ENCODE results near the gene RDH8. TPM values are rescaled to one million over a fixed set of nuclear protein-coding genes. Genes with fewer than 3 reads are reported as not detected.

RDH8 gene
- total RNA-seq, 1 donor from 2014 or later, result not detected

- Histone ChIP-seq H3K36me3 (peaks cover 4% of the 10 kb centered on the region), H3K4me3 (no peak overlapping the region), H3K9me3 (no peaks in the 10 kb centered on the region), H3K27ac (peak overlapping the region; percentile 46), H3K27me3 (ENCODE audit: low read depth) (peaks cover 11% of the 10 kb centered on the region), H3K4me1 (peaks cover 6% of the 10 kb centered on the region)
- DNase-seq, result no peak
- TF ChIP-seq CTCF (IDR thresholded peaks at IDR 0.05), result no peak
- intact Hi-C loops (cut with DNase I), result no loop called here
- ATAC-seq, result peak; percentile 29 to 64
Measured at GRCh38 chr19:9986787-9987281, 26.4 kb upstream of the RDH8 start.

GRCh38 chr19:9989504-9989903 lies 23.8 kb upstream of the RDH8 start:
- DNase-seq (no peak), ATAC-seq (no peak)
- intact Hi-C loops (cut with DNase I), result no loop called here
- Histone ChIP-seq H3K27ac (no peak overlapping the region), H3K4me3 (no peak overlapping the region), H3K9me3 (no peaks in the 10 kb centered on the region), H3K36me3 (peaks cover 4% of the 10 kb centered on the region), H3K27me3 (ENCODE audit: low read depth) (peaks cover 11% of the 10 kb centered on the region), H3K4me1 (peaks cover 6% of the 10 kb centered on the region)
- TF ChIP-seq CTCF (IDR thresholded peaks at IDR 0.05), result no peak

GRCh38 chr19:9991425-9992191 lies 21.7 kb upstream of the RDH8 start:
- H3K4me3 ChIP-seq, result no peak overlapping the region
- no peak for TF ChIP-seq CTCF (IDR thresholded peaks at IDR 0.05)

GRCh38 chr19:9995084-9995483 lies 18.2 kb upstream of the RDH8 start:
- H3K36me3 ChIP-seq, result peaks cover 11% of the 10 kb centered on the region
- no peak overlapping the region for H3K27ac ChIP-seq
- ATAC-seq, result no peak
- H3K27me3 ChIP-seq (ENCODE audit: low read depth), result no peaks in the 10 kb centered on the region
- no peaks in the 10 kb centered on the region for H3K9me3 ChIP-seq
- H3K4me3 ChIP-seq, result no peak overlapping the region
- TF ChIP-seq CTCF (IDR thresholded peaks at IDR 0.05), result no peak
- no peaks in the 10 kb centered on the region for H3K4me1 ChIP-seq
- DNase-seq, result no peak
- intact Hi-C loops (cut with DNase I), result no loop called here

More at GRCh38 chr19:9991425-9992191, 21.7 kb upstream of the RDH8 start:
- no peak for ATAC-seq
- Histone ChIP-seq H3K4me1 (peaks cover under 1% of the 10 kb centered on the region), H3K36me3 (peaks cover 10% of the 10 kb centered on the region), H3K27ac (no peak overlapping the region), H3K27me3 (ENCODE audit: low read depth) (peaks cover 11% of the 10 kb centered on the region), H3K9me3 (no peaks in the 10 kb centered on the region)
- intact Hi-C loops (cut with DNase I), result no loop called here
- no peak for DNase-seq

- no peaks in the 10 kb centered on the region for H3K27me3 ChIP-seq (ENCODE audit: low read depth)
- no peak for DNase-seq
- H3K36me3 ChIP-seq, result peaks cover 11% of the 10 kb centered on the region
- no peak overlapping the region for H3K27ac ChIP-seq
- intact Hi-C loops (cut with DNase I), result no loop called here
- H3K4me1 ChIP-seq, result no peaks in the 10 kb centered on the region
- no peak overlapping the region for H3K4me3 ChIP-seq
- H3K9me3 ChIP-seq, result no peaks in the 10 kb centered on the region
- ATAC-seq, result no peak
- no peak for TF ChIP-seq CTCF (IDR thresholded peaks at IDR 0.05)
Measured at GRCh38 chr19:9995999-9996398, 17.3 kb upstream of the RDH8 start.

Measured in lower lobe of right lung (tissue), 2 donors.